ENCODE results near the gene ACYP1. TPM values are rescaled to one million over a fixed set of nuclear protein-coding genes. Genes with fewer than 3 reads are reported as not detected.

The ACYP1 gene
- total RNA-seq, 1 experiment from 2014 or later = 21.3 TPM

DNA sequence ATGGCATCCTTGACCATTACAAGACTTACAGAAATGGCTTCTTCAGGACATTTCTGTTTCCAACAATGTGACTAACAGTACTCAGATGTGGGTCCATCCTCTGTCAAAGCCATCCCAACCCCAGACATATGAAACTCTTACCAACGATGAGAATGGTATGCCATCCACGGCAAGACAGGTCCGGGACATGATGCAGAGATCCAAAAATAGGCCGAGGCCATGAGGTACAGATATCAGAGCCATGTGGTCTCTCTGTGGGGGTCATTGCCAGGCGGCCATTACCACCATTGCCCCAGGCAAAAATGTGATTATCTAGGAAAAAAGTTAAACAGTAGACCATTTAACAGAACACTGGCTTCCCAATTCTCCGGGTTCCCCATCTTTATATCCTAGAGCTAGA lies 33.1 kb upstream of the ACYP1 start:
- TF ChIP-seq POLR2AphosphoS5 (IDR thresholded peaks at IDR 0.05; ENCODE audit: low read depth, low read length) = no peak
- no peak for TF ChIP-seq TCF7L2 (IDR thresholded peaks at IDR 0.05; ENCODE audit: low read depth, low read length)
- TF ChIP-seq SIN3A (IDR thresholded peaks at IDR 0.05; ENCODE audit: borderline replicate concordance, insufficient read depth, low read depth, low read length) = no peak
- no peak for TF ChIP-seq CTCF (IDR thresholded peaks at IDR 0.05)
- ATAC-seq = no peak
- intact Hi-C loops (cut with micrococcal nuclease; ENCODE audit: unreplicated experiment) (no loop called here), in situ Hi-C loops (cut with HindIII; ENCODE audit: low pct_unique_long_range_greater_than_20kb, low sequenced_read_pairs) (no loop called here)
- no TSS peak for BruUV-seq (replicated peaks)
- POLR2A ChIA-PET = no interaction called here
- Histone ChIP-seq H3K4me3 (ENCODE audit: low read depth in 2 of 2, low read length in 2 of 2) (no peak overlapping the region), H3K27me3 (ENCODE audit: control insufficient read depth, insufficient read depth, low read length) (no peaks in the 10 kb centered on the region), H3K4me1 (ENCODE audit: control insufficient read depth, insufficient read depth, low read length) (no peaks in the 10 kb centered on the region), H3K27ac (ENCODE audit: low read length) (no peak overlapping the region), H3K9me3 (ENCODE audit: control insufficient read depth, insufficient read depth, low read depth, low read length) (no peaks in the 10 kb centered on the region), H3K36me3 (ENCODE audit: control insufficient read depth, insufficient read depth, low read length) (peaks cover 7% of the 10 kb centered on the region; the same call in 1 of the 2 replicates)
- no peak for DNase-seq (ENCODE audit: low read depth, low spot score)
- CTCF ChIA-PET = no interaction called here

- ATAC-seq = no peak
- no peaks in the 10 kb centered on the region for H3K4me1 ChIP-seq (ENCODE audit: control insufficient read depth, insufficient read depth, low read length)
- DNase-seq (ENCODE audit: low read depth, low spot score) = no peak
- no peaks in the 10 kb centered on the region for H3K27me3 ChIP-seq (ENCODE audit: control insufficient read depth, insufficient read depth, low read length)
- no peak overlapping the region for H3K27ac ChIP-seq (ENCODE audit: low read length)
- ChIA-PET POLR2A (no interaction called here), CTCF (no interaction called here)
- H3K4me3 ChIP-seq (ENCODE audit: low read depth in 2 of 2, low read length in 2 of 2) = no peak overlapping the region
- H3K36me3 ChIP-seq (ENCODE audit: control insufficient read depth, insufficient read depth, low read length) = peaks cover 7% of the 10 kb centered on the region; the same call in 1 of the 2 replicates
- BruUV-seq (replicated peaks) = no TSS peak
- no peaks in the 10 kb centered on the region for H3K9me3 ChIP-seq (ENCODE audit: control insufficient read depth, insufficient read depth, low read depth, low read length)
- TF ChIP-seq SIN3A (IDR thresholded peaks at IDR 0.05; ENCODE audit: borderline replicate concordance, insufficient read depth, low read depth, low read length) (no peak), CTCF (IDR thresholded peaks at IDR 0.05) (no peak), TCF7L2 (IDR thresholded peaks at IDR 0.05; ENCODE audit: low read depth, low read length) (no peak), POLR2AphosphoS5 (IDR thresholded peaks at IDR 0.05; ENCODE audit: low read depth, low read length) (no peak)
- TF ChIP-seq, protein P1, sequence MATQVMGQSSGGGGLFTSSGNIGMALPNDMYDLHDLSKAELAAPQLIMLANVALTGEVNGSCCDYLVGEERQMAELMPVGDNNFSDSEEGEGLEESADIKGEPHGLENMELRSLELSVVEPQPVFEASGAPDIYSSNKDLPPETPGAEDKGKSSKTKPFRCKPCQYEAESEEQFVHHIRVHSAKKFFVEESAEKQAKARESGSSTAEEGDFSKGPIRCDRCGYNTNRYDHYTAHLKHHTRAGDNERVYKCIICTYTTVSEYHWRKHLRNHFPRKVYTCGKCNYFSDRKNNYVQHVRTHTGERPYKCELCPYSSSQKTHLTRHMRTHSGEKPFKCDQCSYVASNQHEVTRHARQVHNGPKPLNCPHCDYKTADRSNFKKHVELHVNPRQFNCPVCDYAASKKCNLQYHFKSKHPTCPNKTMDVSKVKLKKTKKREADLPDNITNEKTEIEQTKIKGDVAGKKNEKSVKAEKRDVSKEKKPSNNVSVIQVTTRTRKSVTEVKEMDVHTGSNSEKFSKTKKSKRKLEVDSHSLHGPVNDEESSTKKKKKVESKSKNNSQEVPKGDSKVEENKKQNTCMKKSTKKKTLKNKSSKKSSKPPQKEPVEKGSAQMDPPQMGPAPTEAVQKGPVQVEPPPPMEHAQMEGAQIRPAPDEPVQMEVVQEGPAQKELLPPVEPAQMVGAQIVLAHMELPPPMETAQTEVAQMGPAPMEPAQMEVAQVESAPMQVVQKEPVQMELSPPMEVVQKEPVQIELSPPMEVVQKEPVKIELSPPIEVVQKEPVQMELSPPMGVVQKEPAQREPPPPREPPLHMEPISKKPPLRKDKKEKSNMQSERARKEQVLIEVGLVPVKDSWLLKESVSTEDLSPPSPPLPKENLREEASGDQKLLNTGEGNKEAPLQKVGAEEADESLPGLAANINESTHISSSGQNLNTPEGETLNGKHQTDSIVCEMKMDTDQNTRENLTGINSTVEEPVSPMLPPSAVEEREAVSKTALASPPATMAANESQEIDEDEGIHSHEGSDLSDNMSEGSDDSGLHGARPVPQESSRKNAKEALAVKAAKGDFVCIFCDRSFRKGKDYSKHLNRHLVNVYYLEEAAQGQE (IDR thresholded peaks at IDR 0.05; ENCODE audit: insufficient read depth in 1 of 2, low read depth in 2 of 2, low read length in 1 of 2) = no peak
- intact Hi-C loops (cut with micrococcal nuclease; ENCODE audit: unreplicated experiment) (no loop called here), in situ Hi-C loops (cut with HindIII; ENCODE audit: low pct_unique_long_range_greater_than_20kb, low sequenced_read_pairs) (no loop called here)
These were observed 31.9 kb upstream of the ACYP1 start for GRCh38 chr14:75095690-75096089.
